ENCODE results near the gene KLK6. TPM values are rescaled to one million over a fixed set of nuclear protein-coding genes. Genes with fewer than 3 reads are reported as not detected.

The KLK6 gene
- total RNA-seq (not detected), polyA plus RNA-seq (not detected)

DNA sequence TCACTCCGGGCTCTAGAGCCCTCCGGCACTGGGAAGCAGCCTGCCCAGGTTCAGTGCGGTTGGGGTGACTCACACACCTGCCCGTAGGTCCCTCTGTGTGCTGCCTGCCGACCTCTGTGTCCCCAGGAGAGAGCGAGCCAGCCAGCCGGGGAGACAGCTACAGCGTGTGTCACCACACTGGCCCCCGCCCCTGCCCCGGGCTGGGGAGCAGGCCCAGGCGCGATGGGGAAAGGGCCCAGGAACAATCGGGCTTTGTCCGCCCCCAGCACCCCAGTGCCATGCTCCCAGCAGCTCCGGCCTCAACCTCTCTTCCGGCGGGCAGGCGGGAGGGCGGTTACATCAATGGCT is at the start of gene KLK6:
Gene KLK6, minus strand, starts transcription at position 179 of the 348 bp plus-strand sequence. CDS start 1,487 bp downstream, outside the sequence.
- DNase-seq, result no peak
- H3K36me3 Mint-ChIP-seq, result no peaks in the 10 kb centered on the region
- Histone ChIP-seq H3K36me3 (ENCODE audit: insufficient read depth, low read length) (no peaks in the 10 kb centered on the region), H3K4me3 (ENCODE audit: low read length) (no peak within 1 kb of the TSS), H3K27ac (ENCODE audit: low read depth, low read length) (no peak within 1 kb of the TSS), H3K27me3 (ENCODE audit: insufficient read depth, low read length, poor library complexity, severe bottlenecking) (no peaks in the 10 kb centered on the region), H3K4me1 (ENCODE audit: insufficient read depth, low read length) (no peaks in the 10 kb centered on the region), H3K9me3 (ENCODE audit: low read length) (no peaks in the 10 kb centered on the region)
- peaks cover 0 to 3% (median 0%) of the 10 kb centered on the region in 5 donors for H3K9me3 Mint-ChIP-seq
- H3K27me3 Mint-ChIP-seq, result peaks cover 25 to 54% of the 10 kb centered on the region in 2 donors
- CTCF ChIA-PET, result no interaction called here
- H3K4me3 Mint-ChIP-seq, result no peak within 1 kb of the TSS
- POLR2A ChIA-PET, result no interaction called here
- no peaks in the 10 kb centered on the region for H3K4me1 Mint-ChIP-seq
- no peak within 1 kb of the TSS for H3K27ac Mint-ChIP-seq

GRCh38 chr19:51018745-51019543 is 49.6 kb upstream of the KLK6 start:
- Mint-ChIP-seq H3K36me3 (peaks cover 0 to 3% (median 0%) of the 10 kb centered on the region in 3 donors), H3K27ac (no peak overlapping the region), H3K9me3 (peaks cover 0 to 7% (median 2%) of the 10 kb centered on the region in 5 donors), H3K27me3 (peaks cover 50 to 70% of the 10 kb centered on the region in 2 donors), H3K4me1 (peaks cover 8 to 19% (median 16%) of the 10 kb centered on the region in 3 donors), H3K4me3 (peak overlapping the region in 5 of 7 donors; percentile 25 to 69 (median 51))
- Histone ChIP-seq H3K27me3 (ENCODE audit: insufficient read depth, low read length, poor library complexity, severe bottlenecking) (peaks cover 15% of the 10 kb centered on the region), H3K4me3 (ENCODE audit: low read length) (no peak overlapping the region), H3K27ac (ENCODE audit: low read depth, low read length) (no peak overlapping the region), H3K4me1 (ENCODE audit: insufficient read depth, low read length) (peaks cover 5% of the 10 kb centered on the region), H3K36me3 (ENCODE audit: insufficient read depth, low read length) (no peaks in the 10 kb centered on the region), H3K9me3 (ENCODE audit: low read length) (no peaks in the 10 kb centered on the region)
- POLR2A ChIA-PET, result no interaction called here
- DNase-seq, result no peak
- CTCF ChIA-PET, result no interaction called here

DNA sequence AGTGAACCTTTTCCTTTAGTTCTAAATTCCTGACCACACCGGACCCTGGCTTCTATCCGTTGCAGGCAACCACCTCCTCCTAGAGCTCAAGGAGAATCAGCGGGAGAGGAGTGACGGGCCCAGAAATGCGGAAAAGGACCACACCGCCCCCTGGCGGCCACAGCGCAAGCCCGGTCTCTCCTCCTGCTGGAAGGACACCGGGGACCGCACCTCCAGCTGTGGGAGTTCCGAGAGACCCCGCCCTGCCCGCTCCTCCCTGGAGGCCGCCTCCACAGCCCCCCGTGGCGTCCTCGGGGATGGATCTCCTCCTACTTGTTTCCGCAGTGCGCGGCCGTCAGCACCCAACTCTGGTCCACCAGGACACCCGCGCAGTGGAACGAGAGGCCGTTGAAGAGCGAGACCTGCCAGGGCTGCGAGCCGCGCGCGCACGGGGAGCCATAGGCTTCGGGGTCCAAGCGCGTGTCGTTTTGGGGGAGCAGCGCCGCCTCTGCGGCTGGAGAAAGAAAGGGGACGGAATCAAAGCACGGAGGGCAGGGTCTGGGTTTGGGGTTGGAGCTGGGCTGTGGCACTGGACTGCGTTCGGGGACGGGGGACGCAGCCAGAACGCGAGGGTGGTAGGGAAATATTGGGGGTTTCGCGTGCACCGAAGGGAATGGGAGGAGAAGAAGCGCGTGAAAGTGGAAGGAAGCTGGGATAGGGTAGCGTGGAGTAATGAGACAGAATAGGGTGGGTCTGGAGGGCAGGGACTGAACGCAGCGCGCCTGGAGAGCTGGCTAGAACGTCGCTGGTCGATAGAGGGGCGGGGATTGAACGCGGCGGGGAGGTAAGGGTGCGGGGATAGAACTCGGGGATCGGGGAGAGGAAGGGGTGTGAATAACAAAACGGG is 47.6 kb upstream of the KLK6 start:
- peak in 4 of 5 donors; percentile 7 to 31 (median 22) for DNase-seq
- POLR2A ChIA-PET, result no interaction called here
- CTCF ChIA-PET, result no interaction called here
- Mint-ChIP-seq H3K4me1 (peaks cover 8 to 19% (median 16%) of the 10 kb centered on the region in 3 donors), H3K27me3 (peaks cover 45 to 74% of the 10 kb centered on the region in 2 donors), H3K36me3 (peaks cover 0 to 6% (median 0%) of the 10 kb centered on the region in 3 donors), H3K9me3 (peaks cover 0 to 7% (median 2%) of the 10 kb centered on the region in 5 donors), H3K27ac (peak overlapping the region in 1 of 8 donors; percentile 10), H3K4me3 (peak overlapping the region in 3 of 7 donors; percentile 17 to 54 (median 37))
- H3K4me1 ChIP-seq (ENCODE audit: insufficient read depth, low read length), result peaks cover 5% of the 10 kb centered on the region
- no peaks in the 10 kb centered on the region for H3K36me3 ChIP-seq (ENCODE audit: insufficient read depth, low read length)
- no peaks in the 10 kb centered on the region for H3K9me3 ChIP-seq (ENCODE audit: low read length)
- no peak overlapping the region for H3K27ac ChIP-seq (ENCODE audit: low read depth, low read length)
- no peak overlapping the region for H3K4me3 ChIP-seq (ENCODE audit: low read length)
- H3K27me3 ChIP-seq (ENCODE audit: insufficient read depth, low read length, poor library complexity, severe bottlenecking), result peaks cover 11% of the 10 kb centered on the region

GRCh38 chr19:51015691-51016267 is 46.4 kb upstream of the KLK6 start:
- H3K4me3 ChIP-seq (ENCODE audit: low read length), result no peak overlapping the region
- Mint-ChIP-seq H3K36me3 (peaks cover 0 to 6% (median 0%) of the 10 kb centered on the region in 3 donors), H3K4me1 (peaks cover 8 to 19% (median 16%) of the 10 kb centered on the region in 3 donors), H3K27ac (no peak overlapping the region), H3K4me3 (peak overlapping the region in 1 of 7 donors; percentile 39), H3K27me3 (peaks cover 37 to 67% of the 10 kb centered on the region in 2 donors), H3K9me3 (peaks cover 0 to 7% (median 2%) of the 10 kb centered on the region in 5 donors)
- H3K4me1 ChIP-seq (ENCODE audit: insufficient read depth, low read length), result peaks cover 5% of the 10 kb centered on the region
- CTCF ChIA-PET, result no interaction called here
- no peak overlapping the region for H3K27ac ChIP-seq (ENCODE audit: low read depth, low read length)
- H3K36me3 ChIP-seq (ENCODE audit: insufficient read depth, low read length), result no peaks in the 10 kb centered on the region
- peaks cover 11% of the 10 kb centered on the region for H3K27me3 ChIP-seq (ENCODE audit: insufficient read depth, low read length, poor library complexity, severe bottlenecking)
- POLR2A ChIA-PET, result no interaction called here
- DNase-seq, result no peak
- no peaks in the 10 kb centered on the region for H3K9me3 ChIP-seq (ENCODE audit: low read length)

- peaks cover 0 to 7% (median 2%) of the 10 kb centered on the region in 5 donors for H3K9me3 Mint-ChIP-seq
- H3K4me1 Mint-ChIP-seq, result peaks cover 8 to 19% (median 13%) of the 10 kb centered on the region in 3 donors
- Histone ChIP-seq H3K4me3 (ENCODE audit: low read length) (no peak overlapping the region), H3K4me1 (ENCODE audit: insufficient read depth, low read length) (peaks cover 5% of the 10 kb centered on the region), H3K36me3 (ENCODE audit: insufficient read depth, low read length) (no peaks in the 10 kb centered on the region), H3K27me3 (ENCODE audit: insufficient read depth, low read length, poor library complexity, severe bottlenecking) (peaks cover 11% of the 10 kb centered on the region), H3K27ac (ENCODE audit: low read depth, low read length) (no peak overlapping the region), H3K9me3 (ENCODE audit: low read length) (no peaks in the 10 kb centered on the region)
- H3K4me3 Mint-ChIP-seq, result no peak overlapping the region
- peaks cover 30 to 69% of the 10 kb centered on the region in 2 donors for H3K27me3 Mint-ChIP-seq
- H3K36me3 Mint-ChIP-seq, result peaks cover 0 to 6% (median 0%) of the 10 kb centered on the region in 3 donors
- ChIA-PET POLR2A (no interaction called here), CTCF (no interaction called here)
- H3K27ac Mint-ChIP-seq, result no peak overlapping the region
- no peak for DNase-seq
These were observed 44.9 kb upstream of the KLK6 start for GRCh38 chr19:51014242-51014641.

- Mint-ChIP-seq H3K4me3 (no peak overlapping the region), H3K36me3 (peaks cover 0 to 6% (median 0%) of the 10 kb centered on the region in 3 donors), H3K9me3 (peaks cover 0 to 3% (median 0%) of the 10 kb centered on the region in 5 donors), H3K4me1 (peaks cover 0 to 11% (median 7%) of the 10 kb centered on the region in 3 donors), H3K27ac (no peak overlapping the region), H3K27me3 (peaks cover 24 to 60% of the 10 kb centered on the region in 2 donors)
- no peaks in the 10 kb centered on the region for H3K9me3 ChIP-seq (ENCODE audit: low read length)
- DNase-seq, result no peak
- peaks cover 5% of the 10 kb centered on the region for H3K4me1 ChIP-seq (ENCODE audit: insufficient read depth, low read length)
- peaks cover 6% of the 10 kb centered on the region for H3K27me3 ChIP-seq (ENCODE audit: insufficient read depth, low read length, poor library complexity, severe bottlenecking)
- H3K27ac ChIP-seq (ENCODE audit: low read depth, low read length), result no peak overlapping the region
- no peak overlapping the region for H3K4me3 ChIP-seq (ENCODE audit: low read length)
- POLR2A ChIA-PET, result no interaction called here
- CTCF ChIA-PET, result no interaction called here
- no peaks in the 10 kb centered on the region for H3K36me3 ChIP-seq (ENCODE audit: insufficient read depth, low read length)
These were observed 43.3 kb upstream of the KLK6 start for GRCh38 chr19:51012661-51013190.

DNA sequence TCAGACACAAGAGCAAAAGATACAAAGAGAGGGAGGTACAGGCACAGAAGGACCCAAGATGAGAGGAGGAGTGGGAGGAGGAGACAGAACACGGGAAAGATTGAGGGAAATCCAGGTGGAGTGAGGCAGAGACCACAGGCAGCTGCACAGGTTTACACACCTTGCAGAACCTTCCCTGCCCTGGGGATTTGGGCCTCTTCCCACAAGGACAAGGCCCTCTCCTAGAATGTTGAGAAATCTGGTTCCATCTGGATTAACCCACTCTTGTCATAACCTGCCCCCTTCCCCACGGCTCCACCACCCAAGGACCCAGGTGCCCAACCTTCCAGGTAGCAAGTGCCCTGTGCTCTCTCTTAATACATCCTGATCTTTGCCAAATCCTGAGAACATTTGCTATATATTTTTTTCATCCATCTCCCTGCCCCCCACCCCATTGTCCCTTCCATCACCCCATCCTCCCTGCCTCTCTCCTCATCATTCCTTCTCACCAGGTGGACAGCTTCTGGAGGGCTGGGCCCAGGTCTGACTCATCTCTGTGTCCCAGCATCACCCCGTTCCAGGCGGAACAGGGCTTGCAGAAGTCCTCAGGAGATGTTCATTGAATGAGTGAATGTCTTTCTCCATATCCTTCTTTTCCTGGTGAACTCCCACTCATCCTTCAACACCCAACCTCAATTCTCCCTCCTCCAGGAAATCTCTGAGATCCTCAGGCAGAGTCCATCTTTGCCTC is 40.8 kb upstream of the KLK6 start:
- no peaks in the 10 kb centered on the region for H3K4me1 ChIP-seq (ENCODE audit: insufficient read depth, low read length)
- peaks cover 0 to 6% (median 0%) of the 10 kb centered on the region in 3 donors for H3K36me3 Mint-ChIP-seq
- no peaks in the 10 kb centered on the region for H3K4me1 Mint-ChIP-seq
- H3K9me3 Mint-ChIP-seq, result peaks cover 0 to 3% (median 0%) of the 10 kb centered on the region in 5 donors
- no peaks in the 10 kb centered on the region for H3K36me3 ChIP-seq (ENCODE audit: insufficient read depth, low read length)
- H3K27me3 ChIP-seq (ENCODE audit: insufficient read depth, low read length, poor library complexity, severe bottlenecking), result peaks cover 6% of the 10 kb centered on the region
- ChIA-PET POLR2A (no interaction called here), CTCF (no interaction called here)
- peaks cover 18 to 45% of the 10 kb centered on the region in 2 donors for H3K27me3 Mint-ChIP-seq
- H3K27ac ChIP-seq (ENCODE audit: low read depth, low read length), result no peak overlapping the region
- no peak overlapping the region for H3K4me3 Mint-ChIP-seq
- no peaks in the 10 kb centered on the region for H3K9me3 ChIP-seq (ENCODE audit: low read length)
- no peak overlapping the region for H3K27ac Mint-ChIP-seq
- DNase-seq, result no peak
- no peak overlapping the region for H3K4me3 ChIP-seq (ENCODE audit: low read length)

All from CD8-positive, alpha-beta memory T cell (primary cell).